Measurements from ENCODE around the gene TERT.
A peak's percentile ranks its signal among the peaks of the same experiment; 100 is the strongest.
"Not testable (repeated sequence)": the region's sequence is repeated elsewhere in the genome, so short reads cannot be mapped to it uniquely, and the experiment has no call there.

The TERT gene

GRCh38 chr5:1330847-1331831, 36.3 kb upstream of the TERT start:
- DNase-seq (ENCODE audit: low read depth) = no peak

- DNase-seq (ENCODE audit: low read depth) = no peak
Measured at GRCh38 chr5:1330146-1330846, 35.4 kb upstream of the TERT start.

DNA sequence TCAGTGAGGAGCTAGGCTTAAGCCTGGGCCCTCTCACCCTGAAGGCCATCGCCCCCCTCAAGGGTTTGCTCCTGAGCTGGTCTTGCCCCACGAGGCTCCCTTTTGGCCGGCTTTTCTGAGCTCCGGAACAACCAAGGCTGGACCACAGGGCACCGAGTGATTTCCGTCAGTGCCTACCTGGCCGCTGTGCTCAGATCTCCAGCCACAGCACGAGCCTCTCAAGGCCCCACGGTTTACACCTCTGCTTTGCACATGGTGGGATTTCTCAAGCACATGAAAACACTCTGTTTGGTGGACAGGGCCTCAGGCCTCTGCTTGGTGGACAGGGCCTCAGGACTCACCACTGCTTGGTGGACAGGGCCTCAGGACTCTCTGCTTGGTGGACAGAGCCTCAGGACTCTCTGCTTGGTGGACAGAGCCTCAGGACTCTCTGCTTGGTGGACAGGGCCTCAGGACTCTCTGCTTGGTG, 34.3 kb upstream of the TERT start:
- no peak for DNase-seq (ENCODE audit: low read depth)

- DNase-seq (ENCODE audit: low read depth) = not testable (repeated sequence)
Measured at GRCh38 chr5:1328237-1329110, 33.6 kb upstream of the TERT start.

DNA sequence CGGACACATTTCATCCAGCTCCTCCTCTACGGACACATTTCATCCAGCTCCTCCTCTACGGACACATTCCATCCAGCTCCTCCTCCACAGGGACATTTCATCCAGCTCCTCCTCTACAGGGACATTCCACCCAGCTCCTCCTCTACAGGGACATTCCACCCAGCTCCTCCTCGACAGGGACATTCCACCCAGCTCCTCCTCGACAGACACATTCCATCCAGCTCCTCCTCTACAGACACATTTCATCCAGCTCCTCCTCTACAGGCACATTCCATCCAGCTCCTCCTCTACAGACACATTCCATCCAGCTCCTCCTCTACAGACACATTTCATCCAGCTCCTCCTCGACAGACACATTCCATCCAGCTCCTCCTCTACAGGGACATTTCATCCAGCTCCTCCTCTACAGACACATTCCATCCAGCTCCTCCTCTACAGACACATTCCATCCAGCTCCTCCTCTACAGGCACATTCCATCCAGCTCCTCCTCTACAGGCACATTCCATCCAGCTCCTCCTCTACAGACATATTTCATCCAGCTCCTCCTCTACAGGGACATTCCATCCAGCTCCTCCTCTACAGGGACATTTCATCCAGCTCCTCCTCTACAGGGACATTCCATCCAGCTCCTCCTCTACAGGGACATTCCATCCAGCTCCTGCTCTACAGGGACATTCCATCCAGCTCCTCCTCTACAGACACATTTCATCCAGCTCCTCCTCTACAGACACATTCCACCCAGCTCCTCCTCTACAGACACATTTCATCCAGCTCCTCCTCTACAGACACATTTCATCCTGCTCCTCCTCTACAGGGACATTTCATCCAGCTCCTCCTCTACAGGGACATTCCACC, 32.3 kb upstream of the TERT start:
- DNase-seq (ENCODE audit: low read depth) = peak; percentile 66

DNA sequence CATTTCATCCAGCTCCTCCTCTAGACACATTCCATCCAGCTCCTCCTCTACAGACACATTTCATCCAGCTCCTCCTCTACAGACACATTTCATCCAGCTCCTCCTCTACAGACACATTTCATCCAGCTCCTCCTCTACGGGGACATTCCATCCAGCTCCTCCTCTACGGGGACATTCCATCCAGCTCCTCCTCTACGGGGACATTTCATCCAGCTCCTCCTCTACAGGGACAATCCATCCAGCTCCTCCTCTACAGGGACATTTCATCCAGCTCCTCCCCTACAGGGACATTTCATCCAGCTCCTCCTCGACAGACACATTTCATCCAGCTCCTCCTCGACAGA, 31.6 kb upstream of the TERT start:
- DNase-seq (ENCODE audit: low read depth) = not testable (repeated sequence)

GRCh38 chr5:1325870-1326531, 31.1 kb upstream of the TERT start:
- peak; percentile 63 for DNase-seq (ENCODE audit: low read depth)

DNA sequence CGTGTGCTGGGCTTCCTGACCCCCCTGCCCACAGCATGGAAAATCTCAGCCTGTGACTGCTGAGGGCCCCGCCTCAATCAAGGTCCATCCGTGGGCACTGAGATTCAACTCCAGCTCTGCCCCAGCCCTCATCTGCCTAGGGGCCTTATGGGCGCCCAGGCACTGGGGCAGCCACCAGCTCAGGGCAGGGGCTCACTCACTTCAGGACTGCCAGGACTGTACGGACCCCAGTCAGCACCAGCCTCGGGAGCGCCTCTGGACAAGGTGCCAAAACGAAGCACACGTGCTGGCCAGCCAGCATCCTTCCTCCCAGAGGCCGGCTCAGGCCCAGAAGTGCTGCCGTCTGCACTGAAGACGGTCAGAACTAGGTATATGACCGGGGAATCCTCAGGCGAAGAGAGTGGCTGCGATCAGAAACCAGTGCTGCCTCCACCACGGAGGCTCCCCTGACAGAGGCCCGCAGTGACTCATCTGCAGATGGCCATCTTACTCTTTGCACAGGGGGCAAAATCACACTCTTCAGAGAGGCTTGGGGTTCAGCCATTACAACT, 30.4 kb upstream of the TERT start:
- no peak for DNase-seq (ENCODE audit: low read depth)

- no peak for DNase-seq (ENCODE audit: low read depth)
Measured at GRCh38 chr5:1324719-1325190, 29.9 kb upstream of the TERT start.

DNA sequence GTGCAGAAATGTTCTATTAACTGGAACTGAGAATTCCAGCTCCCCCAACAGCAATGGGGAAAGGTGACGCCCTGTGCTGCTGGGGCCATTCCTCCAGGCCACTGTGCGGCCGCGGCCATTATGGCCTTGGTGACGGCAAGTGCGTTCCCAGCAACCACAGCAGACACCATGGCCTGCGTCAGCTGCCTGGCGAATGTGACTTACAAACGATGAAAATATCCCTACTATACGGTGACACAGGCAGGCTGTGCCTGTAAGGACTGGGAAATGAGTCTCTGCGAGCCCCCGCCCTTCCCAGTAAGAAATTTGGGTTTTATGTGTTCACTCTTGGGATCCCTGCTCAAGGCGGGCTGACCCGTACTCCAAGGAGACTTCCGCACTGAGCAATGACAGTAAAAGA, 29.4 kb upstream of the TERT start:
- no peak for DNase-seq (ENCODE audit: low read depth)

DNA sequence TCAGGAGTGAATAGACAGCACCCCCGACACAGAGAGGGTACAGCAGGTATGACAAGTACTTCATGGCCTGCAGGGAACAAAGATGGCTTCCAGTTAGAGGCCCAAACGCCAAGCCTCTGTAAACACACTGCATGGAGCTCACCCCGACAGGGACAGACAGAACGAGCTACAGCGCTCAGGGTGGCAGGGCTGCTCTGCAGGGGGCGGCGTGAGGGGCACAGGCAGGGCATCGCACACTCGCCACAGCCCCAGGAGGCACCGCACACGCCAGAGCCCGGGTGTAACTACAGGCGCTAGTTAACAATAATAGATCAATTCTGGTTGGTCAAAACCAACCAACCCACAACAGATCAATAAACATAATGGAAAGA, 28.9 kb upstream of the TERT start:
- DNase-seq (ENCODE audit: low read depth) = no peak

DNA sequence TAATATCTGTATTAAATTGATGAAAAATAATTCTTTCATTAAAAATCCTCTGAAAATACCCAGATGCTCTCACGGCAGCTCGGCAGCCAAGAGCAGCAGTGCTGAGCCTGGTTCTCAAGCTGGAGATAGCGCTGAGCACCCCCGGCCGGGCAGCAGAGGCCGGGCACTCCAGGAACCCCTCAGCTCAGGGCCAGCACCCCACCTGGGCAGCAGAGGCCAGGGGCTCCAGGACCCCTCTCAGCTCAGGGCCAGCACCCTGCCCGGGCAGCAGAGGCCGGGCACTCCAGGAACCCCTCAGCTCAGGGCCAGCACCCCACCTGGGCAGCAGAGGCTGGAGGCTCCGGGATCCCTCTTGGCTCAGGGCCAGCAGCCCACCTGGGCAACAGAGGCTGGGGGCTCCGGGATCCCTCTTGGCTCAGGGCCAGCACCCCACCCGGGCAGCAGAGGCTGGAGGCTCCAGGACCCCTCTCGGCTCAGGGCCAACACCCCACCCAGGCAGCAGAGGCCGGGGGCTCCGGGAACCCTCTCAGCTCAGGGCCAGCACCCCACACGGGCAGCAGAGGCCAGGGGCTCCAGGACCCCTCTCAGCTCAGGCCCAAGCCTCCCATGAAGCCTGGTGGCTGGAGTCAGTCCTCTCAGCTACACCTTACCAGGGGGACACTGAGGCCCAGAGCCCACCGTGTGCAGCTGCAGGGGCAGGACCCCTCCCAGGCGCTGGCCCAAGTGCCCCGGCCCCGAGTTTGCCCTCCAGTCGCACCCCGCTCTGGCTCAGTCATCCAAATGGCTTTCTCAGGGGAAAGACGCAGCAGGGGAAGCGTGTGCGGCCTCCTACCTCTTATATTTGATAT, 28.3 kb upstream of the TERT start:
- no peak for DNase-seq (ENCODE audit: low read depth)

- no peak for DNase-seq (ENCODE audit: low read depth)
Measured at GRCh38 chr5:1322036-1322900, 27.4 kb upstream of the TERT start.

DNA sequence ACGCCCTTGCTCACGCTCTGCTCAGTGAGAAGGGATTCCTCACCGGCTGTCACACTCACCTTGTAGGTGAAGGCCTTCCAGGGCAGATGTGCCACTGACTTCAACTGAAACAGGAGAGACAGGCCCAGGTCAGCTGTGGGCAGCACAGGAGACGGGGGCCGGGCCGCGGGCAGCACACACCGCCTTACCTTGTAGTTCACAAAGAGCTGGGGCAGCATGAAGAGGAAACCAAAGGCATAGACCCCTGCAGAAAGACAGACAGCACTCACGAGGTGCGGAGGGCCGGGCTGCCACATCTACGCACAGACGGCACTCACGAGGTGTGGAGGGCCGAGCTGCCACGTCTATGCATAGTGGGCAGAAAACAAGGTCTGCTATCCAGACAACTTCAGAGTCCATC, 26.7 kb upstream of the TERT start:
- no peak for DNase-seq (ENCODE audit: low read depth)

- DNase-seq (ENCODE audit: low read depth) = no peak
Measured at GRCh38 chr5:1320436-1321344, 25.8 kb upstream of the TERT start.

- no peak for DNase-seq (ENCODE audit: low read depth)
Measured at GRCh38 chr5:1319436-1320256, 24.8 kb upstream of the TERT start.
